ENCODE measurements around the gene DNAJB8. TPM values are rescaled to one million over a fixed set of nuclear protein-coding genes. Genes with fewer than 3 reads are reported as not detected.

DNAJB8 gene
- total and polyA plus RNA-seq, 9 of the 15 experiments (the other 6 are each of a cell fraction or from before 2014, with no cell fraction given), result not detected

DNA sequence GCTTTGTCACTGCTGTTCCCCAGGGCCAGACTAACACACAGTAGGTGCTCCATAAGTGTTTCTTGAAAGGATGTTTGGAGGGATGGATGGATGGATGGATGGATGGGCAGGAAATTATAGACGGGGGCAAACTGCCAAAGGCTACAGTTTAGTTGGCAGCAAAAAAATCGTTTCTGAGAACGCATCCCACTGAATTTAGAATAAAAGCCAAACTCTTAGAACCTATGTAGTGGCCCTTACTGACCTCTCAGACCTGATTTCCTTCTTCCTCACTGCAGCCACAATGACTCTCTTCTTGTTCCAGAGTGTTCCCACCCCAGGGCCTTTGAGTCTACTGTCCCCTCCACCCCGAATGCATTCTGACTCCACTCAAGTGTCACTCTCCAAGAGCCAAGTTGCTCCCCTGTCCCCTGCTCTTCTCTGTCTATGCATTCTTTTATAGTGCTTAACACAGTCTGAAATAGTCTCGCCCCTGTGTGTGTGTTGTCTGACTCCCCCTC, 31.5 kb upstream of the DNAJB8 start (continued):
- TF ChIP-seq ZNF274 (IDR thresholded peaks at IDR 0.05; ENCODE audit: borderline replicate concordance, low read depth, low read length) (no peak), NFIC (IDR thresholded peaks at IDR 0.05) (peak; percentile 12; the same call in 1 of the 2 replicates), EZH2 (IDR thresholded peaks at IDR 0.05; ENCODE audit: borderline replicate concordance, low read depth, low read length) (no peak)
- TF ChIP-seq, protein P1, sequence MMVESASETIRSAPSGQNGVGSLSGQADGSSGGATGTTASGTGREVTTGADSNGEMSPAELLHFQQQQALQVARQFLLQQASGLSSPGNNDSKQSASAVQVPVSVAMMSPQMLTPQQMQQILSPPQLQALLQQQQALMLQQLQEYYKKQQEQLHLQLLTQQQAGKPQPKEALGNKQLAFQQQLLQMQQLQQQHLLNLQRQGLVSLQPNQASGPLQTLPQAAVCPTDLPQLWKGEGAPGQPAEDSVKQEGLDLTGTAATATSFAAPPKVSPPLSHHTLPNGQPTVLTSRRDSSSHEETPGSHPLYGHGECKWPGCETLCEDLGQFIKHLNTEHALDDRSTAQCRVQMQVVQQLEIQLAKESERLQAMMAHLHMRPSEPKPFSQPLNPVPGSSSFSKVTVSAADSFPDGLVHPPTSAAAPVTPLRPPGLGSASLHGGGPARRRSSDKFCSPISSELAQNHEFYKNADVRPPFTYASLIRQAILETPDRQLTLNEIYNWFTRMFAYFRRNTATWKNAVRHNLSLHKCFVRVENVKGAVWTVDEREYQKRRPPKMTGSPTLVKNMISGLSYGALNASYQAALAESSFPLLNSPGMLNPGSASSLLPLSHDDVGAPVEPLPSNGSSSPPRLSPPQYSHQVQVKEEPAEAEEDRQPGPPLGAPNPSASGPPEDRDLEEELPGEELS (CRISPR knock-in tag; IDR thresholded peaks at IDR 0.05; ENCODE audit: borderline replicate concordance), result no peak

DNA sequence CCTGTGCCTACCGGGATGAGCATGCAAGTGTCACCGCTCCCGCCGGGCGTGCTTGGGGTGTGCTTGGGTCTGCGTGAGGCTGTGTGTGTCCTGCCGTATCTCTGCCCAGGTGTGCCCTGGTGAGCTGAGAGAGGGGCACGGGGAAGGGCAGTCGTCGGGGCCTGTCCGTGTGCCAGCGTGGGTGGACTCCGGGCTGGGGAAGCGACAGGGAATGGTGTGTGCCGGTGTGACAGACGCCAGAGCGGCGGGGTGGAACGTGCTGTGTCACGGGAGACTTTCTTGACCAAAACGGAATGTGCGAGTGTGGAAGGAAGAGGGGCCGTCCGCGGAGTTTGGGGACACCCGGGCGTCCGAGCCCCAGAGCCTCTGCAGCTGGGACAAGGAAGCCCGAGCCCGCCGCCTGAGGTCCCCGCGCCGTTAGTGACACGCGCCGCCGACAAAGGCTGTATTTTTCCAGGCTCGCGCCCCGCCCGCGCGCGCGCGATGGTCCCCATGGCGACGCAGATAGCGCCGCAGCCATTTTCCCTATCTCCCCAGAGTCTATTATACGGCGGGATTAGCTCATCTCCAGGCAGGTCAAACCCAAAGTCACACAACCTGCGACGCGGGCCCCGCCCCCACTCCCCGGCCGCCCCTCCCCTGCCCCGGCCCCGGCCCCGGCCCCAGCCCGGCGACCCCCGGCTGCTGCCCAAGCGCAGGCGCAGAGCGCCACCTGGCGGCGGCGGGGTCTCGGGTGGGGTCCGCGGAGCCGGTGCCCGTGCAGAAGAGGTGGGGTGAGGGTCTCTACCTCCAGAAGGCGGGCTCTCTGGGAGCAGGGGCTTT, 30.8 kb upstream of the DNAJB8 start:
- H3K4me3 ChIP-seq, result peak overlapping the region; percentile 18; the same call in 1 of the 2 replicates
- BruUV-seq (replicated peaks), result no TSS peak
- H3K79me2 ChIP-seq (ENCODE audit: control insufficient read depth, insufficient read depth, low read length), result peaks cover 52% of the 10 kb centered on the region
- in situ Hi-C loops (cut with MboI) (no loop called here), intact Hi-C loops (cut with micrococcal nuclease) (loop anchor here (5.0 to 10.0 kb wide), 4 partner anchors 70 to 423 kb away; no protein-coding TSS in a partner anchor)
- peak overlapping the region; percentile 76 for H3K4me2 ChIP-seq (ENCODE audit: insufficient read depth, low read length)
- H3K27me3 ChIP-seq (ENCODE audit: control insufficient read depth in 2 of 2, insufficient read depth in 2 of 2, low read length in 2 of 2), result no peaks in the 10 kb centered on the region
- 28% methylated on average over 14 of the region's 77 CpGs for WGBS (ENCODE audit: insufficient coverage, low coverage, missing lambda C conversion rate)
- H3K36me3 ChIP-seq (ENCODE audit: control insufficient read depth, insufficient read depth, low read length), result peaks cover 38% of the 10 kb centered on the region; the same call in 2 of the 3 replicates
- ChIA-PET CTCF (ENCODE audit: low intra/inter-chr PET ratio) (interaction anchor here (0.8 to 2.0 kb wide), 2 partner anchors 71 to 326 kb away, joined by 3 to 9 read pairs; no protein-coding TSS in a partner anchor), POLR2A (interaction anchor here (0.5 to 3.0 kb wide), 6 partner anchors 8 to 426 kb away, joined by 3 to 17 read pairs (median 4); no protein-coding TSS in a partner anchor)
- no peaks in the 10 kb centered on the region for H3K9me3 ChIP-seq (replicated peaks; ENCODE audit: control insufficient read depth, insufficient read depth, low read depth, low read length)
- H4K20me1 ChIP-seq (replicated peaks; ENCODE audit: control insufficient read depth, insufficient read depth, low read length), result peaks cover 5% of the 10 kb centered on the region
- peak; percentile 65 for ATAC-seq
- H2AFZ ChIP-seq (ENCODE audit: low read depth, low read length), result peak overlapping the region; percentile 63; the same call in 1 of the 2 replicates
- peaks cover 38 to 62% of the 10 kb centered on the region in 2 experiments for H3K4me1 ChIP-seq (replicated peaks in 1 of 2; ENCODE audit: control insufficient read depth in 2 of 2, insufficient read depth in 2 of 2, low read length in 2 of 2)
- DNase-seq (ENCODE audit: extremely low read depth in 1 of 4, low spot score in 3 of 4), result peak; percentile 79 to 92 (median 82)
- H3K9ac ChIP-seq (ENCODE audit: insufficient read depth in 1 of 2, low read depth in 2 of 2, low read length in 2 of 2), result peak overlapping the region; percentile 65 to 97
- H3K9me1 ChIP-seq (ENCODE audit: control insufficient read depth, insufficient read depth, low read length), result no peaks in the 10 kb centered on the region
- FAIRE-seq, result peak; percentile 58
- peak overlapping the region; percentile 94 for H3K27ac ChIP-seq (ENCODE audit: extremely low read depth, low read depth, low read length)
- TF ChIP-seq FUS (optimal IDR thresholded peaks at IDR 0.05; ENCODE audit: low read depth, low read length) (no peak), ERF (CRISPR knock-in tag; IDR thresholded peaks at IDR 0.05) (no peak; the same call in 1 of the 2 replicates), FOXM1 (IDR thresholded peaks at IDR 0.05; ENCODE audit: low read depth) (no peak), FOXM1 (CRISPR knock-in tag; IDR thresholded peaks at IDR 0.05; ENCODE audit: low read depth) (no peak), ZNF23 (CRISPR knock-in tag; IDR thresholded peaks at IDR 0.05) (no peak), LARP7 (IDR thresholded peaks at IDR 0.05) (no peak), TAF1 (IDR thresholded peaks at IDR 0.05; ENCODE audit: control insufficient read depth, extremely low read depth, insufficient read depth, low read length, severe bottlenecking) (no peak), ZNF24 (IDR thresholded peaks at IDR 0.05) (no peak), NFIX (CRISPR knock-in tag; IDR thresholded peaks at IDR 0.05; ENCODE audit: low read depth) (no peak), ZNF282 (CRISPR knock-in tag; IDR thresholded peaks at IDR 0.05) (no peak), ESRRA (IDR thresholded peaks at IDR 0.05; ENCODE audit: borderline replicate concordance, low read depth) (peak; percentile 38; the same call in 1 of the 2 replicates), HNRNPH1 (optimal IDR thresholded peaks at IDR 0.05; ENCODE audit: low read depth, low read length) (no peak), ZNF197 (CRISPR knock-in tag; IDR thresholded peaks at IDR 0.05; ENCODE audit: low read depth) (no peak), KHSRP (IDR thresholded peaks at IDR 0.05) (no peak), EGR1 (conservative IDR thresholded peaks at IDR 0.05) (peak; percentile 66)

Measured in K562 (cell line).